HG03066 (cell line): ENCODE measurements around the gene SGPL1.
"Not testable (repeated sequence)": the region's sequence is repeated elsewhere in the genome, so short reads cannot be mapped to it uniquely, and the experiment has no call there.

ENCODE experiments used
- ATAC-seq: cut with Tn5 transposase; IDR thresholded peaks from one replicate; pipeline ENCODE4 v1.9.1; 2021; ENCODE audit warnings: low read depth; ENCODE audit not compliant: unreplicated experiment

SGPL1 gene

DNA sequence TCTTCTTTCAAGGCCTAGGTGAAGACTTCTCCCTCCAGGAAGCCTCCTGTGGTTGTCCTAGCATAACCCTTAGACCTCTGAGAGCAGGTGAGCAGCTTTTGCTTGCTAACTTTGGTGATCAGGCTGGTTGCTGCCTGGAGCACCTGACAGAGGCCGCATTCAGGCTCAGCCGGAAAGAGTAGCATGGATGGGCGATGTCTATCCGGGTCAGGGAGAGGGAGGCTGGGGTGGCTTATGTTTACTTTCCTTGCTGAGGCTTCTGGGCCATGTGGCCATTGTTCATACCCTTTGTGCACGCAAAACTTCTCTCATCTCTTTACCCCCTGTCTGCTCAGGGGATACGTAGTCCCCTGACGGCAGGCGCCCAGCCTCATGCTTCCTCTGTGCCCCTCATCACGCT, 100.1 kb downstream of the SGPL1 start:
- ATAC-seq: no peak

GRCh38 chr10:70916241-70916640, 100.5 kb downstream of the SGPL1 start:
- no peak for ATAC-seq

GRCh38 chr10:70917226-70917625, 101.5 kb downstream of the SGPL1 start:
- no peak for ATAC-seq

DNA sequence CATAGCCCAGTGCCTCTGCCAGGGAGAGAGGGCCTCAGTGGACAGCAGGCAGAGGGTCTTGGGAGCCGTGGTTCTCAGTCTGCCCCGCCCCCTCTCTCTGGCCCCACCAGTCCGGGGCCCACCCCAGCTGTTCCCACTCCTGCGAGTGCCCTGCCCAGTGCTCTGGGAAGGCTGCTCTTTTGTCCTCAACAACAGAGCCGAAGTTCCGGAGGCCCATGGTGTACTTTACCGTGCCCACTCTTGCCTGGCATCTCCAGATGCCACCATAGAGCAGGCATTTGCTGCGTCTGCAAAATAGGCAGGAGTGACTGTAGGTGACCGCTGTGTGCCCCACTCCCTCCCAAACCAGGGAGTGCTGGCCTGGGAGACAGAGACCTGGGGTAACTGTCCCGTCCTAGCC, 101.9 kb downstream of the SGPL1 start:
- ATAC-seq: no peak

- no peak for ATAC-seq
These were observed 103.2 kb downstream of the SGPL1 start for GRCh38 chr10:70918851-70919530.

DNA sequence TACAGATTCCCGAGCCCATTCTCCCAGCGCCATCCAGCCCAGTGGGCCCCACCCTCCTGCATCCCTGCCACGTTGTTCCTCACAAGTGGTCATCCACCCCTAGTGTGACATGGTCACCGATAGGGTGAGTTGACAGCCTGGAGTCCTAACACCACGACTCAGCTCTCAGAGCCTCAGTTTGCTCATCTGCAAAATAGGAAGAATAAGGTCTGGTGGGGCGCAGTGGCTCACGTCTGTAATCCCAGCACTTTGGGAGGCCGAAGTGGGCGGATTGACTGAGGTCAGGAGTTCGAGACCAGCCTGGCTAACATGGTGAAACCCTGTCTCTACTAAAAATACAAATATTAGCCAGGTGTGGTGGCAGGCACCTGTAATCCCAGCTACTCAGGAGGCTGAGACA, 104.2 kb downstream of the SGPL1 start:
- ATAC-seq: not testable (repeated sequence)

- no peak for ATAC-seq
These were observed 104.8 kb downstream of the SGPL1 start for GRCh38 chr10:70920519-70920918.

DNA sequence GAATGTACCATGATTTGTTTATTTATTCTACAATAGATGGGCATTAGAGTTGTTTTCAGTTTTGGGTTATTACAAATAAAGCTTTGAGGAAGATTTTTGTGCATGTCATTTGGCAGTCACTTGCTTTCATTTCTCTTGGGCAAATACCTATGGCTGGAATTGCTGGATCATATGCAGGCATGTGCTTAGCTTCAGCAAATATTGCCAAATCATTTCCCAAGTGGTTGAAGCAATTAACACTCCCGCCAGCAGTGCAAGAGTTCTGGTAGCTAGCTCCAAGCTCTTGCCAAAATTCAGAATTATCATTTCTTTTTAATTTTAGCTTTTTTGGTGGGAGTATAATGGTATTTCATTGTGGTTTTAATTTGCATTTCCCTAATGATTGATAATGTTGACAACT, 105.5 kb downstream of the SGPL1 start:
- ATAC-seq: no peak

DNA sequence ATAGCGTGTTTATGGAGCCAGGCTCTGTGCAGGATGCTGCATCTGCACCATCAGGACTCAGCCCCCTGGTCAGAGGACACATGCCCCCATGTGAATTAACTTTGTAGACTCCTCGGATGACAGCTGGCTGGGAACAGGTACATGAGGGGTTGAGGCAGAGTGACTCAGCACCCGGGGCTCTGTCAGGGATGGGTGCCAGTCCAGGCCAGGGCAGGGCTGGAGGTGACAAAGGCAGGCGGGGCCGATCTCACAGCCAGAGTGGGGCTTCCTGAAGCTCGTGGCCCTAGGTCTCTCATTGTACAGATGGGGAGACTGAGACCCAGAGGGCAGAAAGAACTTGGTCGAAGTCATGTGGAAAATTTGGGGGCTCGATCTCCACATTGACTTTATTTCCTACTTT, 107.9 kb downstream of the SGPL1 start:
- no peak for ATAC-seq

DNA sequence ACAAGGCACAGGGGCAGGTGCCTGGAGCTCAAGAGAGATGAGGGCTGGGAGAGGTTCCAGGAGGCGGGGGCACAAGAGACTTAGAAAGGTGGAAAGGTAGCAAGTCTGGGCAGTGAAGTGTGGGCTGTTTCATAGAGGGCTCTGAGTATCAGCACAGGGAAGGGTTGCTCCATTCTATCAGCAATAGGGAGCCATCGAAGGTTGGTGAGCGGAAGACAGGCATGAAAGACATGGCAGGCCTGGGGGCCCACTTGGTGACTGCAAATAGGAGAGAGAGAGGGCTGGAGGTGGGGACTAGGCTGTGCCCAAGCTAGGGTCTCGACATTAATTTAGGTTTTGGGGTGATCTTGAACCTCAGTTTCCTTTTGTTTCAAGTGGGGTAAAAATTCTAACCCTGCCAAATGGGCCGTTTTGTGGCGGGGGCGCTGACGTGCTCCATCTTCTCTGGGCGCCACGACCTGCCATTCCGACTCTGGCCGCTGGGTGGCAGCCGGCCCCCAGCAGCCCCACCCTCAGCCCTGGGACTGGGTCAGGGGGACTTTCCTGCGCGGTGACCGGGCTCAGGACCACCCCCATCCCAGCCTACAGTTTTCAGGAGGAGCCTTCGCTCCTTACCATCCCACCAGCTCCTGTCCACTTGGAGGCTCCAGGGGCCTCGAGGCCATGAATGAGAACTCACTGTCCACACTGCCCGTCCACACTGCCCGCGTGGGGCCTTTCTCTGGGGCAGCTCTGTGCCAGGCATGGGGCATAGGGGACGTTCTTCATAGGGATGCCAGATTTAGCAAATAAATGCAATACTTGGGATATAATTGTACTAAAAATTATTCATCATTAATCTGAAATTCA, 109.9 kb downstream of the SGPL1 start:
- peak; percentile 52 for ATAC-seq

GRCh38 chr10:70926226-70927000, 110.7 kb downstream of the SGPL1 start:
- ATAC-seq: no peak

- ATAC-seq: no peak
These were observed 111.6 kb downstream of the SGPL1 start for GRCh38 chr10:70927189-70927943.

- no peak for ATAC-seq
These were observed 112.4 kb downstream of the SGPL1 start for GRCh38 chr10:70928140-70928539.

- no peak for ATAC-seq
These were observed 114.7 kb downstream of the SGPL1 start for GRCh38 chr10:70930263-70931000.
